Endothelial cell (in vitro differentiated cells): ENCODE results near the gene PTPRN2. TPM values are rescaled to one million over a fixed set of nuclear protein-coding genes. Genes with fewer than 3 reads are reported as not detected.

Experiments used
- DNase-seq: peaks from one replicate; pipeline ENCODE4 v3.0.0; 2021; ENCODE audit warnings: low spot score
- H3K27ac Mint-ChIP-seq: one replicate; pipeline ENCODE4 v1.8.0; 2021; ENCODE audit warnings: mixed read lengths, inconsistent platforms; ENCODE audit not compliant: unreplicated experiment
- H3K27me3 Mint-ChIP-seq: one replicate; pipeline ENCODE4 v1.8.0; 2021; ENCODE audit warnings: mild to moderate bottlenecking, moderate library complexity, mixed read lengths, inconsistent platforms; ENCODE audit not compliant: unreplicated experiment
- H3K36me3 Mint-ChIP-seq: one replicate; pipeline ENCODE4 v1.8.0; 2021; ENCODE audit warnings: mild to moderate bottlenecking, low read depth, mixed read lengths, inconsistent platforms; ENCODE audit not compliant: unreplicated experiment
- H3K4me1 Mint-ChIP-seq: one replicate; pipeline ENCODE4 v1.8.0; 2021; ENCODE audit warnings: mild to moderate bottlenecking, mixed read lengths, inconsistent platforms; ENCODE audit not compliant: unreplicated experiment
- H3K4me3 Mint-ChIP-seq: one replicate; pipeline ENCODE4 v1.8.0; 2021; ENCODE audit warnings: mild to moderate bottlenecking, mixed read lengths, inconsistent platforms; ENCODE audit not compliant: unreplicated experiment
- H3K9me3 Mint-ChIP-seq: one replicate; pipeline ENCODE4 v1.8.0; 2021; ENCODE audit warnings: mixed read lengths, inconsistent platforms; ENCODE audit not compliant: unreplicated experiment
- CTCF ChIP-seq: fragments of 200-600 bp; sonication (generic); IDR thresholded peaks from one replicate; pipeline ENCODE4 v1.5.0; 2021; ENCODE audit warnings: antibody characterized with exemption; ENCODE audit not compliant: unreplicated experiment
- total RNA-seq: library from RNA; stranded (reverse); fragmentation: NEBNext Ultra II Directional; extraction: Animal tissue kit (Norgen Biotek cat#: 25700); gene quantifications from one replicate; pipeline ENCODE4 v1.2.1, GENCODE V29; 2021; ENCODE audit not compliant: unreplicated experiment

Gene PTPRN2
- total RNA-seq, 1 donor from 2014 or later, result 0.18 TPM

GRCh38 chr7:157521061-157521731 is 1066.4 kb downstream of the PTPRN2 start:
- H3K27ac Mint-ChIP-seq, result no peak overlapping the region
- DNase-seq, result no peak
- TF ChIP-seq CTCF, result no peak
- H3K9me3 Mint-ChIP-seq, result peaks cover 49% of the 10 kb centered on the region
- peaks cover 21% of the 10 kb centered on the region for H3K27me3 Mint-ChIP-seq
- H3K36me3 Mint-ChIP-seq, result peaks cover 34% of the 10 kb centered on the region
- H3K4me1 Mint-ChIP-seq, result no peaks in the 10 kb centered on the region
- H3K4me3 Mint-ChIP-seq, result no peak overlapping the region

DNA sequence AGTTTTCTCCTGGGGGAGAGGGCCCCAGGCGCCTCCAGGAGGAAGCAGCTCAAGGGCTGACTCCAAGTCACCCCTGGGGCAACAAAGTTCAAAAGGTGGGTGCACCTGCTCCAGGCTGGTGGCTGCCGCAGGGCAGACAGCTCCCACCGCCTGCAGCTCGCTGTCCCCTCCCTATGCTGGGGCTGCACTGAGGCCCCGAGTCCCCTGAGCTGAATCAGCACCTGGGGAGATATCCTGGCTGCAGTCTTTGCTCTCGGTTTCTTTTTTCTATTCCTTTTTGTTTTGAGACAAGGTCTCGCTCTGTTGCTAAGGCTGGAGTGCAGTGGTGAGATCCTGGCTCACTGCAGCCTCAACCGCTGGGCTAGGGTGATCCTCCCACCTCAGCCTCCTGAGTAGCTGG is 1067.4 kb downstream of the PTPRN2 start:
- H3K27ac Mint-ChIP-seq, result peak overlapping the region; percentile 61
- TF ChIP-seq CTCF, result no peak
- no peak overlapping the region for H3K4me3 Mint-ChIP-seq
- H3K36me3 Mint-ChIP-seq, result peaks cover 24% of the 10 kb centered on the region
- peaks cover 20% of the 10 kb centered on the region for H3K27me3 Mint-ChIP-seq
- H3K9me3 Mint-ChIP-seq, result peaks cover 39% of the 10 kb centered on the region
- no peak for DNase-seq
- H3K4me1 Mint-ChIP-seq, result no peaks in the 10 kb centered on the region

DNA sequence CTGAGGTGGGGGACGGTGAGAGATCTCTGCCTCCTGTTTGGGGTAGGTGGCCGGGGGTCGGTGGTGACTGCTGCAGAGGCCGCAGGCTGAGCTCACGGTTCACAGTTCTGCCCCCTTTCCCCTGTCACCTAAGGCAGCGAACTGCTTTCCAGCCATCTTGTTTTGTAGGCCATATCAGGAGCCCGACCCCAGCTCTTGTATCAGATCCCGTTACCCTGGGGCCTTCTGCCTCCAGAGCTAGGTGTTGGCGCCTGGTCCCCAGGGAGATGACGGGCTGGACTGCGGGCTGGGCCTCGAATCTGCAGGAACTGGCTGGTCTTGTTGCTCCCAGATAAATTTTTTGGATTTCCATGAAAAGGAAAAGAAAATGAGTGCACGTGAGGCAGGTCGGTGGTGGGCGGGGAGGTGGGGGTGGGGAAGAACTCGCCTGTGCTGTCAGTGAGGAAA is 1067.8 kb downstream of the PTPRN2 start:
- peaks cover 38% of the 10 kb centered on the region for H3K9me3 Mint-ChIP-seq
- DNase-seq, result no peak
- H3K27me3 Mint-ChIP-seq, result peaks cover 19% of the 10 kb centered on the region
- no peak for TF ChIP-seq CTCF
- no peak overlapping the region for H3K4me3 Mint-ChIP-seq
- H3K4me1 Mint-ChIP-seq, result no peaks in the 10 kb centered on the region
- no peak overlapping the region for H3K27ac Mint-ChIP-seq
- peaks cover 20% of the 10 kb centered on the region for H3K36me3 Mint-ChIP-seq

DNA sequence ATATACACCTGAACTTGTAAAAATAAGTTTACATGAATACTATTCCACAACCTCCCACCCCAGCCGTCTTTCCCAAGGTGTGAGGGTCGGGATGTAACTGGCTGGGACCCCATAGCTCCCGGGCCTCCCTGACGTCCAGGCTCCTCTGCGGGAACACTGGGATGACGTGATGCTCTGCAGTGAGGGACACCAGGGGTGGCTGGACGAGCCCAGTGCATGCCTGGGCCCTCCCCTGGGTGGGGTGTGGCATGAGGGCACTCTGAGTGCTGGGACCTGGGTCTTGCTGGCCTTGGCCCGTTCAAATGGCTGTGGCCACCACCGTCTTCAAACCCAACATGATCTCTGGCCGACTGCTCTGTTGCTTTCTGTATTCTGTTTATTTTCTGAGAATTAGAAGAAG is 1068.4 kb downstream of the PTPRN2 start:
- Mint-ChIP-seq H3K36me3 (peaks cover 17% of the 10 kb centered on the region), H3K9me3 (peaks cover 37% of the 10 kb centered on the region), H3K27me3 (peaks cover 18% of the 10 kb centered on the region), H3K4me3 (no peak overlapping the region), H3K4me1 (no peaks in the 10 kb centered on the region), H3K27ac (no peak overlapping the region)
- TF ChIP-seq CTCF, result no peak
- DNase-seq, result no peak

GRCh38 chr7:157518514-157519175 is 1069.0 kb downstream of the PTPRN2 start:
- DNase-seq, result no peak
- Mint-ChIP-seq H3K4me1 (no peaks in the 10 kb centered on the region), H3K9me3 (peaks cover 37% of the 10 kb centered on the region), H3K36me3 (peaks cover 17% of the 10 kb centered on the region), H3K27ac (no peak overlapping the region), H3K4me3 (no peak overlapping the region), H3K27me3 (peaks cover 18% of the 10 kb centered on the region)
- TF ChIP-seq CTCF, result no peak
